Occipital lobe (tissue), 2 donors: ENCODE measurements around the gene TK2. TPM values are rescaled to one million over a fixed set of nuclear protein-coding genes. Genes with fewer than 3 reads are reported as not detected.

Experiments
- DNase-seq: peaks from one replicate; lab custom pipeline; 2025; lab: John Stamatoyannopoulos, UW
- total RNA-seq: library from RNA; depleted of rRNA; stranded (reverse); fragments of >200 nt; gene quantifications from one replicate; pipeline ENCODE4 v1.2.3, GENCODE V29; 2014

TK2 gene
- total RNA-seq, 1 donor from 2014 or later, result 26.4 TPM

GRCh38 chr16:66547101-66547989 lies 2.6 kb downstream of the TK2 start:
- DNase-seq, result no peak

GRCh38 chr16:66544016-66544757 lies 5.7 kb downstream of the TK2 start:
- DNase-seq, result no peak

GRCh38 chr16:66543541-66543940 lies 6.4 kb downstream of the TK2 start:
- no peak for DNase-seq

- no peak for DNase-seq
Measured at GRCh38 chr16:66542396-66542795, 7.5 kb downstream of the TK2 start.

- DNase-seq, result no peak
Measured at GRCh38 chr16:66541388-66542355, 8.2 kb downstream of the TK2 start.

- no peak for DNase-seq
Measured at GRCh38 chr16:66539623-66540469, 10.1 kb downstream of the TK2 start.

GRCh38 chr16:66538910-66539309 lies 11.0 kb downstream of the TK2 start:
- no peak for DNase-seq

GRCh38 chr16:66537236-66537635 lies 12.7 kb downstream of the TK2 start:
- no peak for DNase-seq

- no peak for DNase-seq
Measured at GRCh38 chr16:66536525-66536924, 13.4 kb downstream of the TK2 start.

- DNase-seq, result no peak
Measured at GRCh38 chr16:66534376-66534799, 15.5 kb downstream of the TK2 start.

GRCh38 chr16:66529475-66529874 lies 20.4 kb downstream of the TK2 start:
- no peak for DNase-seq

GRCh38 chr16:66528294-66528693 lies 21.6 kb downstream of the TK2 start:
- no peak for DNase-seq

GRCh38 chr16:66525396-66526180 lies 24.3 kb downstream of the TK2 start:
- DNase-seq, result no peak

GRCh38 chr16:66524601-66525164 lies 25.2 kb downstream of the TK2 start:
- no peak for DNase-seq

GRCh38 chr16:66523861-66524354 lies 26.0 kb downstream of the TK2 start:
- no peak for DNase-seq

GRCh38 chr16:66522816-66523590 lies 26.9 kb downstream of the TK2 start:
- DNase-seq, result no peak

- DNase-seq, result no peak
Measured at GRCh38 chr16:66521951-66522771, 27.8 kb downstream of the TK2 start.
